Lower lobe of right lung (tissue), 2 donors: ENCODE measurements around the gene SLC11A2. TPM values are rescaled to one million over a fixed set of nuclear protein-coding genes. Genes with fewer than 3 reads are reported as not detected.
A peak's percentile ranks its signal among the peaks of the same experiment; 100 is the strongest.
"Not testable (repeated sequence)": the region's sequence is repeated elsewhere in the genome, so short reads cannot be mapped to it uniquely, and the experiment has no call there.

ENCODE experiments used
- ATAC-seq, 2 donors: fragments of 200-7000 bp; cut with Tn5 transposase; one replicate each; pipeline ENCODE4 v1.9.1; 2020 to 2022; ENCODE audit warnings: mild to moderate bottlenecking in 2 of 2, moderate library complexity in 2 of 2
- DNase-seq: peaks from one replicate; pipeline ENCODE4 v3.0.0-alpha.2; 2020
- H3K27ac ChIP-seq: fragments of 200-600 bp; one replicate; pipeline ENCODE4 v1.8.0; 2022
- H3K27me3 ChIP-seq: fragments of 200-600 bp; one replicate; pipeline ENCODE4 v1.8.0; 2022; ENCODE audit warnings: low read depth
- H3K36me3 ChIP-seq: fragments of 200-600 bp; one replicate; pipeline ENCODE4 v1.8.0; 2022; ENCODE audit warnings: mild to moderate bottlenecking
- H3K4me1 ChIP-seq: fragments of 200-600 bp; one replicate; pipeline ENCODE4 v1.8.0; 2022
- H3K4me3 ChIP-seq: fragments of 200-600 bp; one replicate; pipeline ENCODE4 v1.8.0; 2022; ENCODE audit warnings: mild to moderate bottlenecking
- H3K9me3 ChIP-seq: fragments of 200-600 bp; one replicate; pipeline ENCODE4 v1.8.0; 2022
- intact Hi-C: fragments of 100-400 bp; cut with DNase I; formaldehyde crosslinking; loops from one replicate; pipeline ENCODE4 v1.11.0; 2022
- total RNA-seq: library from RNA; stranded (reverse); fragmentation: NEBNext Ultra II Directional; extraction: Animal tissue kit (Norgen Biotek cat#: 25700); gene quantifications from one replicate; pipeline ENCODE4 v1.2.1, GENCODE V29; 2021
- TF ChIP-seq, protein P1 (sequence below): fragments of 200-600 bp; IDR thresholded peaks from one replicate; pipeline ENCODE4 v1.8.0; 2022; ENCODE audit warnings: antibody characterized with exemption, mild to moderate bottlenecking
- donor health status: DM: no; HTN: yes; CAD: no; lungs with severe emphysema.

SLC11A2 gene
- total RNA-seq, 1 donor from 2014 or later = 102 TPM

GRCh38 chr12:50933459-50934124, 92.6 kb downstream of the SLC11A2 start:
- no peak overlapping the region for H3K4me3 ChIP-seq
- DNase-seq = no peak
- H3K4me1 ChIP-seq = peaks cover 67% of the 10 kb centered on the region
- peak overlapping the region; percentile 70 for H3K27ac ChIP-seq
- ATAC-seq = peak in 1 of 2 donors; percentile 27
- H3K36me3 ChIP-seq = peaks cover 33% of the 10 kb centered on the region
- H3K9me3 ChIP-seq = no peaks in the 10 kb centered on the region
- no peaks in the 10 kb centered on the region for H3K27me3 ChIP-seq
- intact Hi-C loops = loop anchor here (10.0 kb wide), 1 partner anchor 51 kb away; no protein-coding TSS in a partner anchor
- TF ChIP-seq, protein P1, sequence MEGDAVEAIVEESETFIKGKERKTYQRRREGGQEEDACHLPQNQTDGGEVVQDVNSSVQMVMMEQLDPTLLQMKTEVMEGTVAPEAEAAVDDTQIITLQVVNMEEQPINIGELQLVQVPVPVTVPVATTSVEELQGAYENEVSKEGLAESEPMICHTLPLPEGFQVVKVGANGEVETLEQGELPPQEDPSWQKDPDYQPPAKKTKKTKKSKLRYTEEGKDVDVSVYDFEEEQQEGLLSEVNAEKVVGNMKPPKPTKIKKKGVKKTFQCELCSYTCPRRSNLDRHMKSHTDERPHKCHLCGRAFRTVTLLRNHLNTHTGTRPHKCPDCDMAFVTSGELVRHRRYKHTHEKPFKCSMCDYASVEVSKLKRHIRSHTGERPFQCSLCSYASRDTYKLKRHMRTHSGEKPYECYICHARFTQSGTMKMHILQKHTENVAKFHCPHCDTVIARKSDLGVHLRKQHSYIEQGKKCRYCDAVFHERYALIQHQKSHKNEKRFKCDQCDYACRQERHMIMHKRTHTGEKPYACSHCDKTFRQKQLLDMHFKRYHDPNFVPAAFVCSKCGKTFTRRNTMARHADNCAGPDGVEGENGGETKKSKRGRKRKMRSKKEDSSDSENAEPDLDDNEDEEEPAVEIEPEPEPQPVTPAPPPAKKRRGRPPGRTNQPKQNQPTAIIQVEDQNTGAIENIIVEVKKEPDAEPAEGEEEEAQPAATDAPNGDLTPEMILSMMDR = no peak

- Histone ChIP-seq H3K36me3 (peaks cover 33% of the 10 kb centered on the region), H3K4me1 (peaks cover 75% of the 10 kb centered on the region), H3K4me3 (no peak overlapping the region), H3K27ac (no peak overlapping the region), H3K9me3 (no peaks in the 10 kb centered on the region), H3K27me3 (no peaks in the 10 kb centered on the region)
- ATAC-seq = no peak
- intact Hi-C loops = loop anchor here (10.0 kb wide), 1 partner anchor 52 kb away; no protein-coding TSS in a partner anchor
- DNase-seq = no peak
- TF ChIP-seq, protein P1 = no peak
Measured at GRCh38 chr12:50932787-50933280, 93.3 kb downstream of the SLC11A2 start.

- peak in 1 of 2 donors; percentile 13 for ATAC-seq
- intact Hi-C loops = loop anchor here (10.0 kb wide), 1 partner anchor 54 kb away; no protein-coding TSS in a partner anchor
- peaks cover 33% of the 10 kb centered on the region for H3K36me3 ChIP-seq
- H3K4me1 ChIP-seq = peaks cover 77% of the 10 kb centered on the region
- not testable (repeated sequence) for H3K9me3 ChIP-seq, H3K27me3 ChIP-seq, H3K27ac ChIP-seq, DNase-seq, H3K4me3 ChIP-seq
Measured at GRCh38 chr12:50930477-50930876, 95.7 kb downstream of the SLC11A2 start.

DNA sequence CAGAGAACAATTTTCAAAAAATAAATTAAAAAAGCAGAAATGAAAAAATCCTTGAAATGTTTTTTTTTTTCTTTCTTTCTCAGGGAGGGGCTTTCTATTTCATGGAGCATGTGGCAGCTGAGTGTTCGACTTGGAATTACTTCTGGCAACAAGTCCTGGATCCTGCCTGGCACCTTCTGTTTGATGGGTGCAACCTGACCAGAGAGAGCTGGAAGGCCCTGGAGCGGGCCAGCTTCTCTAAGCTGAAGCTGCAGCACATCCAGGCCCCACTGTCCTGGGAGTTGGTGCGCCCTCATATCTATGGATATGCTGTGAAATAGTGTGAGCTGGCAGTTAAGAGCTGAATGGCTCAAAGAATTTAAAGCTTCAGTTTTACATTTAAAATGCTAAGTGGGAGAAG, 96.4 kb downstream of the SLC11A2 start:
- intact Hi-C loops = loop anchor here (10.0 kb wide), 1 partner anchor 55 kb away; no protein-coding TSS in a partner anchor
- Histone ChIP-seq H3K27ac (no peak overlapping the region), H3K36me3 (peaks cover 33% of the 10 kb centered on the region), H3K4me3 (peak overlapping the region; percentile 84), H3K4me1 (peaks cover 72% of the 10 kb centered on the region), H3K27me3 (no peaks in the 10 kb centered on the region), H3K9me3 (no peaks in the 10 kb centered on the region)
- no peak for ATAC-seq
- no peak for DNase-seq
- TF ChIP-seq, protein P1 = no peak

Other genes with a start within 250 kb of the SLC11A2 start
- gene TMPRSS12, start 183.5 kb downstream of the SLC11A2 start, total RNA-seq = not detected
- gene HIGD1C, start 73.8 kb downstream of the SLC11A2 start, total RNA-seq = not detected
- gene LETMD1, start 21.9 kb upstream of the SLC11A2 start, total RNA-seq = 69.6 TPM
- gene CSRNP2, start 57.2 kb upstream of the SLC11A2 start, total RNA-seq = 21.2 TPM
- 30.2 TPM for gene TFCP2, start 146.8 kb upstream of the SLC11A2 start, total RNA-seq
- gene POU6F1, start 191.7 kb upstream of the SLC11A2 start, total RNA-seq = 13.5 TPM
- gene DAZAP2, start 212.4 kb upstream of the SLC11A2 start, total RNA-seq = 259 TPM
- 31.3 TPM for gene SMAGP, start 244.0 kb upstream of the SLC11A2 start, total RNA-seq